NCI-H2227 (cell line): Measurements from ENCODE around the gene SENP3.

Experiments used
- DNase-seq: peaks from one replicate; lab custom pipeline; 2025; ENCODE audit not compliant: unreplicated experiment; lab: John Stamatoyannopoulos, UW

The SENP3 gene

DNA sequence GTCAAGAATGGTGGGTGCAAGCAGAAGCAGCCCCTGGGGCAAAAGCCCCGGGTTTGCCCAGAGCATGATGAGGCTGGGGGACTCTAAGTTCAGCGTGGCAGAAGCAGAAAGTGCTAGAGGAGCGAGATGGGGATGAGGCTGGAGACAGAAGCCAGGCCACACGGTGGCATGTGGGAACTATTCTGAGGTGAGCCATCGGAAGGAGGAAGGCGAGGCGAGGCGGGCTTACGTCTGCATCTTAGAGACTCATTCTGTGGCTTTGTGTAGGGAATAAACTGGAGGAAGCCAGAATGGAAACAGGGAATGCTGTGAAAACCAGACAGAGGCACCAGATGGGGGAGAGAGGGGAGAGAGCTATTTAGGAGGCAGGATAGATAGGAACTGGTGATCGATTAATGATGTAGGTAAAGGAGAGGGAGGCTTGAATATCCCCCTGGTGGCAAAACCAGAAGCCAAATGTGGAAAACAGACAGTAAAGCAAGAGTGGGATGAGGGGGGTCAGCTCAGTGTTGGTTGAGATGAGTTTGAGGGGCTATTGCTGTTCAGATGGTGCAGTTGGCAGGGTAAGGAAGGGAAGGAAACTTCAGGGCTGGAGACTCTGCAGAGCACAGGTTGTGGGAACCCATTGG is 6.3 kb upstream of the SENP3 start:
- no peak for DNase-seq

DNA sequence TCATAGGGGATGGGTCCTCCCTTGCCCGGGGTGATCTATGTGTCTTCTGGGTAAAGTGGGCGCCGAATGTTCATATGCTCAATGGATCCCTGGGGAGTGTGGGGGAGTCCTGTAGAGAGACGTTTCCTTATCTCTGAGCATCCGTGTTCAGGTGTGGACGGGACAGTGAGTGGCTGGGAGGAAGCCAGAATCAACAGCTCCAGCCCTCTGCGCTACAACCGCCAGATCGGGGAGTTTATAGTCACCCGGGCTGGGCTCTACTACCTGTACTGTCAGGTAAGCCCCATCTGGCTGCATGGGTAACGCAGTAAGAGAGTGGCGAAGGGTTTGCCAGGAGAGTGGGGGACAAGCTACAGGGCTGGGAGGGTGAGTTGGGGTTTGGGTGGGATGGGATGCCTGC is 5.1 kb upstream of the SENP3 start:
- no peak for DNase-seq

DNA sequence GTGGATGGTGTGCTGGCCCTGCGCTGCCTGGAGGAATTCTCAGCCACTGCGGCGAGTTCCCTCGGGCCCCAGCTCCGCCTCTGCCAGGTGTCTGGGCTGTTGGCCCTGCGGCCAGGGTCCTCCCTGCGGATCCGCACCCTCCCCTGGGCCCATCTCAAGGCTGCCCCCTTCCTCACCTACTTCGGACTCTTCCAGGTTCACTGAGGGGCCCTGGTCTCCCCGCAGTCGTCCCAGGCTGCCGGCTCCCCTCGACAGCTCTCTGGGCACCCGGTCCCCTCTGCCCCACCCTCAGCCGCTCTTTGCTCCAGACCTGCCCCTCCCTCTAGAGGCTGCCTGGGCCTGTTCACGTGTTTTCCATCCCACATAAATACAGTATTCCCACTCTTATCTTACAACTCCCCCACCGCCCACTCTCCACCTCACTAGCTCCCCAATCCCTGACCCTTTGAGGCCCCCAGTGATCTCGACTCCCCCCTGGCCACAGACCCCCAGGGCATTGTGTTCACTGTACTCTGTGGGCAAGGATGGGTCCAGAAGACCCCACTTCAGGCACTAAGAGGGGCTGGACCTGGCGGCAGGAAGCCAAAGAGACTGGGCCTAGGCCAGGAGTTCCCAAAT is 4.5 kb upstream of the SENP3 start:
- DNase-seq = no peak

DNA sequence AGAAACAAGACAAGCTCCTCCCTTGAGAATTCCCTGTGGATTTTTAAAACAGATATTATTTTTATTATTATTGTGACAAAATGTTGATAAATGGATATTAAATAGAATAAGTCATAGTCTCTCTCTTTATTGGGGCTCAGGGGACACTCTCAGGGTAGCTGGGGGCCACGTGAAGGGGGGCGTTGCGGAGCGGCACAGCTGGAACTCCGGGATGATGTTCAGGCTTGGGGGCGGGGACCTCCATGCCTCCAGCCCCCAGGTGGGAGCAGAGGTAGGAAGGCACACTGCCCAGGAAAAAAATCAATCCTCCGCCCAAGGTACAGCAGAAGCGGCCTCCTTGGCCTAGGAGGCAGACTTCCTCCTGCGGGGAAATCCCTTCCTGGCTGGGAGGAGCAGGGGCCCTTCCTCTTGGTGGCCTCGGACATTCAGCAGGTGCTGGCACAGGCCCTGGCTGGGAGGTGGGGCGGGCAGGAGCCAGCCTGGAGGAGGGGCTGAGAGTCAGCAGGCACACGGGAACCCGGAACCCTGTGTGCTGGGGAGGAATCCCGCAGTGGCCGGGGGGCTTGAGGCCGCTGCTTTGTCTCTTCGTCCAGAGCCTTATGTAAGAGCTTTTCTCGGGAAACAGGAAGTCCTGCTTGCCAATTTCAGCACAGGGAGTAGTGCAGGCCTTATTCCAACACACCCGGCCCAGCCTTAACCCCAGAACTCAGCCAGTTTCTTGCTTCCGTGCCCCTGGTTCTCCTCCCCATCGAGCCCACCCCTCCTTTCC is 3.8 kb upstream of the SENP3 start:
- DNase-seq = peak; percentile 63

DNA sequence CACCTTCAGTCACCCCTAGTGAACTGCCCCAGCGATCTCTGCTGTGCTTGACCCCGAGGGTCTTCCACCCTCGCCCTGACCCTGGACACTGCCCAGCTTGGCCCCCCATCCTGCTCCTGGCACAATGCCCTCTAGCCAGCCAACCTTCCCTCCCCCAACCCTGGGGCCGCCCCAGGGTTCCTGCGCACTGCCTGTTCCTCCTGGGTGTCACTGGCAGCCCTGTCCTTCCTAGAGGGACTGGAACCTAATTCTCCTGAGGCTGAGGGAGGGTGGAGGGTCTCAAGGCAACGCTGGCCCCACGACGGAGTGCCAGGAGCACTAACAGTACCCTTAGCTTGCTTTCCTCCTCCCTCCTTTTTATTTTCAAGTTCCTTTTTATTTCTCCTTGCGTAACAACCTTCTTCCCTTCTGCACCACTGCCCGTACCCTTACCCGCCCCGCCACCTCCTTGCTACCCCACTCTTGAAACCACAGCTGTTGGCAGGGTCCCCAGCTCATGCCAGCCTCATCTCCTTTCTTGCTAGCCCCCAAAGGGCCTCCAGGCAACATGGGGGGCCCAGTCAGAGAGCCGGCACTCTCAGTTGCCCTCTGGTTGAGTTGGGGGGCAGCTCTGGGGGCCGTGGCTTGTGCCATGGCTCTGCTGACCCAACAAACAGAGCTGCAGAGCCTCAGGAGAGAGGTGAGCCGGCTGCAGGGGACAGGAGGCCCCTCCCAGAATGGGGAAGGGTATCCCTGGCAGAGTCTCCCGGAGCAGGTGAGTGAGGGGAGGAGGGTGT is 3.0 kb upstream of the SENP3 start, which contains the start of gene TNFSF13:
TNFSF13 (plus strand) TSS at position 207 of the 776 bp plus-strand sequence; CDS start at position 497, 290 bp downstream.
- no peak for DNase-seq

- DNase-seq = no peak
Observed at GRCh38 chr17:7559320-7560171, 2.2 kb upstream of the SENP3 start.

- DNase-seq = peak; percentile 68
Observed at GRCh38 chr17:7560172-7561027, 1.3 kb upstream of the SENP3 start.

GRCh38 chr17:7561028-7561575 is 617 bp upstream of the SENP3 start:
- DNase-seq = peak; percentile 86

GRCh38 chr17:7562208-7562605 is 488 bp downstream of the SENP3 start:
- DNase-seq = no peak

DNA sequence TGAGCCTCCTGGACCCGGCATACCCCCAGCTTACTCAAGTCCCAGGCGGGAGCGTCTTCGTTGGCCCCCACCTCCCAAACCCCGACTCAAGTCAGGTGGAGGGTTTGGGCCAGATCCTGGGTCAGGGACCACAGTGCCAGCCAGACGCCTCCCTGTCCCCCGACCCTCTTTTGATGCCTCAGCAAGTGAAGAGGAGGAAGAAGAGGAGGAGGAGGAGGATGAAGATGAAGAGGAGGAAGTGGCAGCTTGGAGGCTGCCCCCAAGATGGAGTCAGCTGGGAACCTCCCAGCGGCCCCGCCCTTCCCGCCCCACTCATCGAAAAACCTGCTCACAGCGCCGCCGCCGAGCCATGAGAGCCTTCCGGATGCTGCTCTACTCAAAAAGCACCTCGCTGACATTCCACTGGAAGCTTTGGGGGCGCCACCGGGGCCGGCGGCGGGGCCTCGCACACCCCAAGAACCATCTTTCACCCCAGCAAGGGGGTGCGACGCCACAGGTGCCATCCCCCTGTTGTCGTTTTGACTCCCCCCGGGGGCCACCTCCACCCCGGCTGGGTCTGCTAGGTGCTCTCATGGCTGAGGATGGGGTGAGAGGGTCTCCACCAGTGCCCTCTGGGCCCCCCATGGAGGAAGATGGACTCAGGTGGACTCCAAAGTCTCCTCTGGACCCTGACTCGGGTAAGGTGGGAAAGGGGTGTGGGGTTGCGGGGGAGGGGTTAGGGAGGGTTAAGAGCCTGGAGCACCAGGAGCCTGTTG is 1.6 kb downstream of the SENP3 start:
- DNase-seq = no peak

DNA sequence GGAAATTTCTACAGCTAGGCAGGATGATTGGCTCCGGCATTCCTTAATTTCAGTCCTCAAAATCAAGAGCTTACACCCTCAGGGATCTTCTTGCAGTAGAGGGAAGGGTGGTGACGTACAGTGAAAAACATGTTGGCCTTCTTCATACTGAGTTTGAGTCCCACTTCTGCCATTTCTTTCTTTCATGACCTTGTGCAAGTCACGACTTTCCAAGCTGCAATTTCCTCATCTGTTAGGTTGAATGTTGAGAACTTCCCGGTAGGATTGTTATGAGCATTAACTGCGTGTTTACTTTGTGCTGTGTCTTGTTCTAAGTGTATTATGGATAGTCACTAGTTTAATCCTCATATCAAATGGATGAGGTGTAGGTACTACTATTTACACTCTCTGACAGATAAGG is 7.9 kb downstream of the SENP3 start:
- DNase-seq = no peak

GRCh38 chr17:7570351-7570750 is 8.6 kb downstream of the SENP3 start:
- DNase-seq = no peak

DNA sequence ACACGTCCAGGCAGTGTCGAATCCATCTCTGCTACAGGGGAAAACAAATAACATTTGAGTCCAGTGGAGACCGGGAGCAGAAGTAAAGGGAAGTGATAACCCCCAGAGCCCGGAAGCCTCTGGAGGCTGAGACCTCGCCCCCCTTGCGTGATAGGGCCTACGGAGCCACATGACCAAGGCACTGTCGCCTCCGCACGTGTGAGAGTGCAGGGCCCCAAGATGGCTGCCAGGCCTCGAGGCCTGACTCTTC is 10.5 kb downstream of the SENP3 start:
- DNase-seq = no peak

DNA sequence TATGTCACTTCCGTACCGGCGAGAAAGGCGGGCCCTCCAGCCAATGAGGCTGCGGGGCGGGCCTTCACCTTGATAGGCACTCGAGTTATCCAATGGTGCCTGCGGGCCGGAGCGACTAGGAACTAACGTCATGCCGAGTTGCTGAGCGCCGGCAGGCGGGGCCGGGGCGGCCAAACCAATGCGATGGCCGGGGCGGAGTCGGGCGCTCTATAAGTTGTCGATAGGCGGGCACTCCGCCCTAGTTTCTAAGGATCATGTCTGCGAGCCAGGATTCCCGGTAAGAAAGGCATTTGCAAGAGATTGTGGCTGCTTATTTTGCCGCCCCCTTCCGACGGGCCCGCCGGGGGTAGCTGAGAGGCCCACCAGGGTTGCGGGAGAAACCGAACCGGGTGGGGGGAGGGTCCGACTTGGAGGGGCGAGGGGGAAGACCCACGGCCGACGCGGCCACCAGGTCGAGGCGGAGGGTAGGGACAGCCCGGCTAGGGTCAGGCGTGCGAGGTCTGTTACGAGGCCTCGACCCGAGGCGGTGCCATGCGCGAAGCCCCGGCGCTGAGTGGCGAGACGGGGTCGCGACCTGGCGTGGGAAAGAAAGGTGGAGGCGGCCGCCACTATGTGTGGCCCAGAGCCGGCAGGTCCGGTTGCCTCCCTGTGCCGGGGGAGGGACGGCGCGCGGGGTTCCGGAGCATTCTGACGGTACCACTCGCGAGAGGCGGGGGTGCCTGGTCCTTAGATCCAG is 11.0 kb downstream of the SENP3 start:
- DNase-seq = peak; percentile 98

DNA sequence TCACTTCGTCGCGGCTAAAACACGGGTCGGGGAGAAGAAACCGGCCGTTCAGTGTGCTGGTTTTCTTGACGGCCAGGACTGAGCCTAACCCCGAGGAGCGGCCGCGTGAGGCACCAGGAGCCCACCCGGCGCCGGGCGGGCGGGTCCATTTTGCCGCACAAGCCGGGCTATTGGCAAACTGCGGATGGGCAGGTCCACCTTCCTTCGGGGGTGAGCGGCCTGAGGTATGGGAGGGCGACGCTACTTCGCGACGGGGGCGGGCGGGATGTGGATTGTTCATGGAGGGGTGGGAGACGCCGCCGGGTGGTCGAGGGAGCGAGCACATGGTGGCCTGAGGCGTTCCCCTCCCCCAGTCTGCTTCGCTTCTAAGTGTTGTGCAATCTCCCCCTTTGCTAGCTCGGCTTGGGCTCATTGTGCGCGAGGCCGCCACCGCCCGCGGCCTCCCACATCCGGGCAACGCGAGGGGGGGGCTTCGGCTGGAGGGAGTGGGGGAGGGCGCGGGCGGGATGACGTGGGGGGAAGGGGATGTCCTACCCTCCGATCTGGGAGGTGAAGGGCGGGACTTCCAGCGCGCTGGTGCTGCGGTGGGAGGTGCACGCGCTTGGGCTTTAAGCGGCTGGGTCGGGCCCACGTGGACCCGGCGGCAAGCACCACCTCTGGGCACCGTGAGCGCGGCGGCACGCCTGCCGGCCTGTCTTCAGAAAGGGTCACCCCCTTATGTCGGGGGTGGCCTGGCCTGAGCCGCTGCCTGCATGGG is 11.8 kb downstream of the SENP3 start:
- peak; percentile 91 for DNase-seq

GRCh38 chr17:7574176-7574953 is 12.6 kb downstream of the SENP3 start:
- DNase-seq = no peak

DNA sequence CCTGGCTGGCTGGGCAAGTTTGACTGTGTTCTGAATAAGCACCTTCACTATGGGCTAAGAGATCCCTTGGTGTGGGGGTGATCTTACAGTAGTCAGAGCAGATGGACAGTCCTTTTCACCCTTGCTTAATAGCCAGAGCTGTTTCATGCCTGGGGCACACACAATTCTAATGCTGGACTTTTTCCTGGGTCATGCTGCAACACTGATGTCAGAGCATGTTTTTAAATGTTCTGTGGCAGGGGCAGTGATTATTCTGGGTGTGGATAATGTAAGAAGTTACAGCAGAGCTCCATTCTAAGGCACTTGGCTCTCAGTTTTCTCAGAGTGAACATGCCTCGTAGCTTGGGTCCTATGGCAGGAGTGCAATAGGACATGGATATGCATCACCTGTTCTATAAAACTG is 13.8 kb downstream of the SENP3 start:
- DNase-seq = no peak
